ENCODE data around the gene IL2RA.

IL2RA gene

GRCh38 chr10:6100370-6100769, 38.2 kb upstream of the IL2RA start:
- no peaks in the 10 kb centered on the region for H3K4me1 ChIP-seq (ENCODE audit: low read depth, poor library complexity, severe bottlenecking)

GRCh38 chr10:6098156-6098555, 36.0 kb upstream of the IL2RA start:
- Histone ChIP-seq H2AFZ (ENCODE audit: low read depth) (no peak overlapping the region), H3K27me3 (ENCODE audit: insufficient read depth, low read depth) (no peaks in the 10 kb centered on the region), H3K4me1 (ENCODE audit: low read depth, poor library complexity, severe bottlenecking) (peaks cover 4% of the 10 kb centered on the region), H4K20me1 (ENCODE audit: insufficient read depth) (peaks cover 24% of the 10 kb centered on the region), H3K27ac (no peak overlapping the region), H3K36me3 (ENCODE audit: insufficient read depth) (peaks cover 18% of the 10 kb centered on the region; the same call in 1 of the 2 replicates), H3K79me2 (ENCODE audit: insufficient read depth, low read depth) (peaks cover 83% of the 10 kb centered on the region), H3K9ac (no peak overlapping the region), H3K4me3 (IDR thresholded peaks at IDR 0.05; ENCODE audit: insufficient read depth, low read depth, low read length) (no peak overlapping the region), H3K4me2 (no peak overlapping the region)
- TF ChIP-seq CTCF (conservative IDR thresholded peaks at IDR 0.05; ENCODE audit: low read depth, low read length), result no peak

More at GRCh38 chr10:6100370-6100769, 38.2 kb upstream of the IL2RA start:
- H3K27me3 ChIP-seq (ENCODE audit: insufficient read depth, low read depth), result no peaks in the 10 kb centered on the region
- no peak for TF ChIP-seq CTCF (conservative IDR thresholded peaks at IDR 0.05; ENCODE audit: low read depth, low read length)
- H2AFZ ChIP-seq (ENCODE audit: low read depth), result no peak overlapping the region
- no peak overlapping the region for H3K9ac ChIP-seq
- H4K20me1 ChIP-seq (ENCODE audit: insufficient read depth), result peaks cover 23% of the 10 kb centered on the region
- no peak overlapping the region for H3K27ac ChIP-seq
- no peak overlapping the region for H3K4me2 ChIP-seq
- peaks cover 18% of the 10 kb centered on the region; the same call in 1 of the 2 replicates for H3K36me3 ChIP-seq (ENCODE audit: insufficient read depth)
- no peak overlapping the region for H3K4me3 ChIP-seq (IDR thresholded peaks at IDR 0.05; ENCODE audit: insufficient read depth, low read depth, low read length)
- peaks cover 70% of the 10 kb centered on the region for H3K79me2 ChIP-seq (ENCODE audit: insufficient read depth, low read depth)

- Histone ChIP-seq H3K4me3 (IDR thresholded peaks at IDR 0.05; ENCODE audit: insufficient read depth, low read depth, low read length) (no peak overlapping the region), H3K27me3 (ENCODE audit: insufficient read depth, low read depth) (no peaks in the 10 kb centered on the region), H2AFZ (ENCODE audit: low read depth) (no peak overlapping the region), H3K36me3 (ENCODE audit: insufficient read depth) (peaks cover 17% of the 10 kb centered on the region; the same call in 1 of the 2 replicates), H3K9ac (no peak overlapping the region), H4K20me1 (ENCODE audit: insufficient read depth) (peaks cover 34% of the 10 kb centered on the region), H3K79me2 (ENCODE audit: insufficient read depth, low read depth) (peaks cover 85% of the 10 kb centered on the region), H3K4me2 (no peak overlapping the region), H3K4me1 (ENCODE audit: low read depth, poor library complexity, severe bottlenecking) (peaks cover 11% of the 10 kb centered on the region), H3K27ac (no peak overlapping the region)
- TF ChIP-seq CTCF (conservative IDR thresholded peaks at IDR 0.05; ENCODE audit: low read depth, low read length), result no peak
Measured at GRCh38 chr10:6097063-6097462, 34.9 kb upstream of the IL2RA start.

DNA sequence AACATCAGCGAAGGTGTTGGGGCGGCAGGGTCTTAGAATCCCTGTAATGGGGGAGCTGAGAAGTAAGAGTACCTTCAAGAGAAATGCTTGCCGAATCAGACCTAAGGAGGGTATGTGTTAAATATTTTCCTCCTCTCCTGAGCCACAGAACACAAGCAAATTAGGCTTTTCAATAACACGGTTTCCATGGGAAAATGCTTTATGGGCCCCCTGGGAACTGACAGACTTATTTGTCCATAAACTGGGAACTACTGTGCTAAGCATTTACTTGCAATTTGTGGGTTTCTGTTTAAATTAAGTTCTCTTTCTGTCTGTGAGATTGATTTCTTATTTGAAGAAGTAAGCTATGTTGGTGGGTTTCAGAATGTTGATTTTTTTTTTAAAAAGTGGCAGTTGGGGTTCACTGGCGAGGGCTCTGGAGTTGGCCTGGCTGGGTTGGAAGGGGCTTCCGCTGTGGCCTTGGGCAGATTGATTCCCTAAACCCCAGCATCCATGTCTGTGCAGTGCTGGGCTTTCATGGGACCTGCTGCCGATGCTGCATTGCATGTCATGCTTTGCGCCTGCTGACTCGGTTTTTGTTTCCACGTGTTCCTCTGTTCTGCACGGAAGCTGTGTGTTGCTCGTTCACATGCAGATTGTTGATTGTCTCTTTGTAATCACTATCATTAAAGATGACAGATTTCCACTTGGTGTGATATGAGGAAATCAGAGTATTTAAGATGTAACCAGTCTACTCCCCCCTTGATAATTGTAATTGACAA, 33.8 kb upstream of the IL2RA start:
- Histone ChIP-seq H3K79me2 (ENCODE audit: insufficient read depth, low read depth) (peaks cover 96% of the 10 kb centered on the region), H3K4me1 (ENCODE audit: low read depth, poor library complexity, severe bottlenecking) (peaks cover 22% of the 10 kb centered on the region), H2AFZ (ENCODE audit: low read depth) (no peak overlapping the region), H3K4me2 (no peak overlapping the region), H3K27ac (no peak overlapping the region), H3K9ac (no peak overlapping the region), H4K20me1 (ENCODE audit: insufficient read depth) (peaks cover 45% of the 10 kb centered on the region), H3K4me3 (IDR thresholded peaks at IDR 0.05; ENCODE audit: insufficient read depth, low read depth, low read length) (no peak overlapping the region), H3K27me3 (ENCODE audit: insufficient read depth, low read depth) (no peaks in the 10 kb centered on the region), H3K36me3 (ENCODE audit: insufficient read depth) (peaks cover 7% of the 10 kb centered on the region; the same call in 1 of the 2 replicates)
- no peak for TF ChIP-seq CTCF (conservative IDR thresholded peaks at IDR 0.05; ENCODE audit: low read depth, low read length)

Measured in KMS-11 (cell line).